Measurements from ENCODE around the gene LINC01488.

The LINC01488 gene

GRCh38 chr11:69466039-69466438 is 15.4 kb upstream of the LINC01488 start:
- H3K27ac ChIP-seq (ENCODE audit: low read depth, low read length), result no peak overlapping the region
- no peak overlapping the region for H3K4me3 ChIP-seq (ENCODE audit: low read depth, low read length)
- H3K9ac ChIP-seq (ENCODE audit: low read depth, low read length), result no peak overlapping the region
- H3K27me3 ChIP-seq (ENCODE audit: control insufficient read depth, insufficient read depth, low read length), result no peaks in the 10 kb centered on the region
- H3K9me3 ChIP-seq (ENCODE audit: control insufficient read depth, insufficient read depth, low read length), result no peaks in the 10 kb centered on the region
- H3K4me1 ChIP-seq (ENCODE audit: control insufficient read depth, insufficient read depth, low read length), result peaks cover 8% of the 10 kb centered on the region; the same call in 1 of the 2 replicates
- H3K36me3 ChIP-seq (ENCODE audit: control insufficient read depth, insufficient read depth, low read length), result no peaks in the 10 kb centered on the region

DNA sequence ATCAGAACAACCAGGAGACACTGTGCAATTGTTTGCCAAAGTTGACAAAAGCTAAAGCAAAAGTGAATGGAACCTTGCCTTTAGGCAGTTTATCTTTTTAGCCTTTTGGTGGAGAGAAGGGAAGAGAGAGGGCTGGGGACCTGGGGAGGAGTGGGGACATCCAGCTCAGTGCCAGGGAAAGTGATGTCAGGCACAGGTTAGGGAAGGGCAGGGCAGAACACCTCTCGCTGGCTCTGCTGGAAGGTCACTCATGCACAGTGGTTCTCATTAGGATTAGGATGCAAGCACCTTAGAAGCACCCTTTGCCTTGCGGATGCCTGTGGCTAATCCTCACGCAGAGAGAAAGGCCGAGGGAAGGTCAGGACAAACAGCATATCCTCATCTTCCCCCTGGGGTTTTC is 14.3 kb upstream of the LINC01488 start:
- Histone ChIP-seq H3K4me3 (ENCODE audit: low read depth, low read length) (no peak overlapping the region), H3K4me1 (ENCODE audit: control insufficient read depth, insufficient read depth, low read length) (no peaks in the 10 kb centered on the region; the same call in 1 of the 2 replicates), H3K27ac (ENCODE audit: low read depth, low read length) (no peak overlapping the region), H3K36me3 (ENCODE audit: control insufficient read depth, insufficient read depth, low read length) (no peaks in the 10 kb centered on the region), H3K9ac (ENCODE audit: low read depth, low read length) (no peak overlapping the region), H3K27me3 (ENCODE audit: control insufficient read depth, insufficient read depth, low read length) (no peaks in the 10 kb centered on the region), H3K9me3 (ENCODE audit: control insufficient read depth, insufficient read depth, low read length) (no peaks in the 10 kb centered on the region)

DNA sequence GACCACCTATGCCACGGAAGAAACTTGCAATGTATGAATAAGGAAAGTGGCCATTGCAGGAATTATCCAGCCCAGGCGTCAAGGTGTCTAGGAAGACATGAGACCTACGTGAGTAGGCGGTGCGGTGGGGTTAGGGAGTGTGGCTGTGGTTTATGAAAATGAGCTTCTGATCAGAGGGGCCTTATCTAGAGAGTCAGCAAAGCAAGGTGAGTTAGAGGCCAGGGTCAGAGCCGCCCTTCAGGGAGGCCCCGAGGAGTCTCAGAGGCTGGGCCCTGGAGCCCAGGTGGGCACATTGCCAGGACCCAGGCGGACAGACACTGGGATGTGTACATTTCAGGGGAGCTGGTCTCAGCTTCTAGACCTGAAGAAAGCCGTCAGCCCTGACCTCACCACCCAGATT is 13.8 kb upstream of the LINC01488 start:
- Histone ChIP-seq H3K27me3 (ENCODE audit: control insufficient read depth, insufficient read depth, low read length) (no peaks in the 10 kb centered on the region), H3K36me3 (ENCODE audit: control insufficient read depth, insufficient read depth, low read length) (no peaks in the 10 kb centered on the region), H3K4me3 (ENCODE audit: low read depth, low read length) (no peak overlapping the region), H3K9ac (ENCODE audit: low read depth, low read length) (no peak overlapping the region), H3K4me1 (ENCODE audit: control insufficient read depth, insufficient read depth, low read length) (no peaks in the 10 kb centered on the region; the same call in 1 of the 2 replicates), H3K9me3 (ENCODE audit: control insufficient read depth, insufficient read depth, low read length) (no peaks in the 10 kb centered on the region), H3K27ac (ENCODE audit: low read depth, low read length) (no peak overlapping the region)

- Histone ChIP-seq H3K27ac (ENCODE audit: low read depth, low read length) (no peak overlapping the region), H3K9ac (ENCODE audit: low read depth, low read length) (no peak overlapping the region), H3K36me3 (ENCODE audit: control insufficient read depth, insufficient read depth, low read length) (no peaks in the 10 kb centered on the region), H3K4me3 (ENCODE audit: low read depth, low read length) (no peak overlapping the region), H3K4me1 (ENCODE audit: control insufficient read depth, insufficient read depth, low read length) (no peaks in the 10 kb centered on the region; the same call in 1 of the 2 replicates), H3K27me3 (ENCODE audit: control insufficient read depth, insufficient read depth, low read length) (no peaks in the 10 kb centered on the region), H3K9me3 (ENCODE audit: control insufficient read depth, insufficient read depth, low read length) (no peaks in the 10 kb centered on the region)
Observed at GRCh38 chr11:69468221-69468620, 13.2 kb upstream of the LINC01488 start.

- H3K4me3 ChIP-seq (ENCODE audit: low read depth, low read length), result no peak overlapping the region
- no peaks in the 10 kb centered on the region for H3K9me3 ChIP-seq (ENCODE audit: control insufficient read depth, insufficient read depth, low read length)
- H3K27ac ChIP-seq (ENCODE audit: low read depth, low read length), result no peak overlapping the region
- H3K9ac ChIP-seq (ENCODE audit: low read depth, low read length), result no peak overlapping the region
- no peaks in the 10 kb centered on the region for H3K36me3 ChIP-seq (ENCODE audit: control insufficient read depth, insufficient read depth, low read length)
- H3K27me3 ChIP-seq (ENCODE audit: control insufficient read depth, insufficient read depth, low read length), result 0 out of 2 replicates have a peak, but pooled peaks cover 3% of the 10 kb centered on the region
- no peaks in the 10 kb centered on the region; the same call in 1 of the 2 replicates for H3K4me1 ChIP-seq (ENCODE audit: control insufficient read depth, insufficient read depth, low read length)
Observed at GRCh38 chr11:69468911-69469885, 12.3 kb upstream of the LINC01488 start.

DNA sequence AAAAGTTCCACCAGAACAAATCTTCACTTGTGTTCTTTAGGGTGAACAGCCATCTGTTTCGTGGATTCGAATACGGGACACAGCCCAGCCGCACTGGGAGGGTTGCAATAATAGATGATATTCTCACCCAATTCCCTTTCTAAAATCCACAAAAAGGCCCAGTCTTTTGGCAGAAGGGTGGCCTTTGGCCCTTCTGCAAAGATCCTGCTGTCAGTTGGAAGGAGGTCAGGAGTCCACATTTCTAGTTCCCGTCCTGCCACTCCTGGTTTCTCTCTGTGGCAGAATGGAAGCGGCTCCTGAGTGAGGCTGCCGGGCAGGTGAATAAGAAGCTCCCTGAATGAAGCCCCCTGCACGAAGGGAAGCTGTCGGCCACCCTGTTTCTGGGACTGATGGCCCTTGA is 11.2 kb upstream of the LINC01488 start:
- H3K9ac ChIP-seq (ENCODE audit: low read depth, low read length), result no peak overlapping the region
- H3K27me3 ChIP-seq (ENCODE audit: control insufficient read depth, insufficient read depth, low read length), result peaks cover 8% of the 10 kb centered on the region; the same call in 1 of the 2 replicates
- H3K27ac ChIP-seq (ENCODE audit: low read depth, low read length), result no peak overlapping the region
- H3K36me3 ChIP-seq (ENCODE audit: control insufficient read depth, insufficient read depth, low read length), result no peaks in the 10 kb centered on the region
- no peaks in the 10 kb centered on the region; the same call in 1 of the 2 replicates for H3K4me1 ChIP-seq (ENCODE audit: control insufficient read depth, insufficient read depth, low read length)
- H3K4me3 ChIP-seq (ENCODE audit: low read depth, low read length), result no peak overlapping the region
- no peaks in the 10 kb centered on the region for H3K9me3 ChIP-seq (ENCODE audit: control insufficient read depth, insufficient read depth, low read length)

DNA sequence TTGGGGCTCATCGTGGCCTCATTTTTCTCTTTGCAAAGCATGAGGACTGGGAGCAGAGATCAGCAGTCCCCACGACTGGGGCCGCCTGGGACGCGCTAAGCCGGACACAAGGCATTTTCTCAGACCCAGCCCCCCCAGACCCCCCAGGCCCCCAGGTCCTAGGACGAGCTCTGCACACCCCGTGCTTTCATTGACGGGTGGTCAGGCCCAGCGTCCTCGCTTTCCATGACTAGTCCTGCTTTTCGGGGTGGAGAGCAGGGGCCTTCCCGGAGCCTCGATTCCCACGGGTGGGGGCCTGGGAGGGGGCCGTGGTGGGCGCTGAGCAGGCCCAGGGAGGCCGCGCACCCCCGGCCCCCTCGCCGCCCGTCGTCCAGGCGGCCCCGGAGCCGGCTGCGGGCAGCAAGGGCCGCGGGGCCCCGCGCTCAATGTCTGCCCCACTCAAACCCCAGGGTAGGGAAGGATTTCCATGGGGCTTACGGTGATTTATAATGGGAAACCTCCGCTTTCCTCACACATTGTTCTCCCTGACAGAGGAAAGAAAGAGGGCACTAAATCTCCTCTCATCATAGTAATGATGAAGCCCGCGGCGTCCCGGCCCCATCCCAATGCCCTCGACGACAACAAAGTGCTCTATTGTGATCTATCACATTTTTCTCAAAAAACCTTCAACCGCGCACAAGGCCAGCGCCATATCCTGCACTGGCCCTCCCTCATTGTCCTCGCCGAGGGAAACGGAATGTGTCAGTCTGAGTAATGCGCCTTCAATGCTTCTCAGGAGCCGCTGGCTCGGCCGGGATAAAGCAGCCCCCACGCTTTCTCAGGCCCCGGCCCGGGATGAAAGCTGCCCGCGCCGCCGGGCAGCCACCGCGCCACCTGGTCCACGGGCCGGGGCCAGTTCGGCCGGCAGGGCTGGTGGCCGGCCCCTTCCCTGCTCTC is 10.4 kb upstream of the LINC01488 start:
- H3K4me1 ChIP-seq (ENCODE audit: control insufficient read depth, insufficient read depth, low read length), result peaks cover 5% of the 10 kb centered on the region
- H3K9ac ChIP-seq (ENCODE audit: low read depth, low read length), result no peak overlapping the region
- H3K36me3 ChIP-seq (ENCODE audit: control insufficient read depth, insufficient read depth, low read length), result no peaks in the 10 kb centered on the region
- peaks cover 16% of the 10 kb centered on the region for H3K27me3 ChIP-seq (ENCODE audit: control insufficient read depth, insufficient read depth, low read length)
- no peaks in the 10 kb centered on the region for H3K9me3 ChIP-seq (ENCODE audit: control insufficient read depth, insufficient read depth, low read length)
- H3K27ac ChIP-seq (ENCODE audit: low read depth, low read length), result no peak overlapping the region
- no peak overlapping the region for H3K4me3 ChIP-seq (ENCODE audit: low read depth, low read length)

GRCh38 chr11:69471729-69472540 is 9.5 kb upstream of the LINC01488 start:
- Histone ChIP-seq H3K27ac (ENCODE audit: low read depth, low read length) (no peak overlapping the region), H3K4me1 (ENCODE audit: control insufficient read depth, insufficient read depth, low read length) (peaks cover 14% of the 10 kb centered on the region), H3K9ac (ENCODE audit: low read depth, low read length) (no peak overlapping the region), H3K9me3 (ENCODE audit: control insufficient read depth, insufficient read depth, low read length) (no peaks in the 10 kb centered on the region), H3K27me3 (ENCODE audit: control insufficient read depth, insufficient read depth, low read length) (peaks cover 16% of the 10 kb centered on the region), H3K36me3 (ENCODE audit: control insufficient read depth, insufficient read depth, low read length) (no peaks in the 10 kb centered on the region), H3K4me3 (ENCODE audit: low read depth, low read length) (no peak overlapping the region)

DNA sequence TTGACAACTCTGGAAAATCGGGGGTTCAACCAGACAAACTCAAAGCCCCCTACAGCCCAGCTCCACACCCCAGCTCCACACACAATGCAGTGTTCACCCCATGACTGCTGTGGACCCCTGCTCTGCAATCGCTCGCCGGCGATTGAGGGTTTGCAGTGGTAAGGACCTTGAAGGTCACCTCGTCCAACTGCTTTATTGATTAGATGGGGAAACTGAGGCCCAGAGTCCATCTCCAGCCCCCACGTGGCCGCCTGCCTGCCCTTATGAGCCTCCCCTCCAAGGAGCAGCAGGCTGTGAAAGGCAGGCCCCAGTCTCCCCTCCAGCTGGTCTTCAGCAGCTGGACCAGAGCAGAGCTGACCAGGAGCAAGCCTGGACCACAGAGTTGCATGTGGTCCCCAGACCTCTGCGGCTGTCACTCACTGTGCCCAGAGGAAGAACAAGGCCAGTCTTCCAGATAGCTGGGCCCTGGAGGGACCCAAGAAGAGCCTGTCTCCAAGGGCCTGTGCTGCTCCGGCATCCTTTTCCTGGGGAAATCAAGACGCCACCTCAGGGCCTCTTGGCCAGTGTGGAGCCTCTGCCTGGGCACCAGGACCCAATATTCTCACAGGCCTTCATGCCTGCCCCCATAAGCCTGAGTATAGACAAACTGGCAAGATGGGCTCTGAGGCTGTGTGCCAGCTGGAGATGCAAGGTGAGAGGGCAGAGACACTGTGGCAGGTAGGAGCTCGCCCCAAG is 8.8 kb upstream of the LINC01488 start:
- Histone ChIP-seq H3K27ac (ENCODE audit: low read depth, low read length) (no peak overlapping the region), H3K4me3 (ENCODE audit: low read depth, low read length) (no peak overlapping the region), H3K4me1 (ENCODE audit: control insufficient read depth, insufficient read depth, low read length) (peaks cover 14% of the 10 kb centered on the region), H3K36me3 (ENCODE audit: control insufficient read depth, insufficient read depth, low read length) (no peaks in the 10 kb centered on the region), H3K9ac (ENCODE audit: low read depth, low read length) (no peak overlapping the region), H3K27me3 (ENCODE audit: control insufficient read depth, insufficient read depth, low read length) (peaks cover 23% of the 10 kb centered on the region), H3K9me3 (ENCODE audit: control insufficient read depth, insufficient read depth, low read length) (no peaks in the 10 kb centered on the region)

Measured in HUES48 (cell line).